H9 (cell line): ENCODE measurements around the gene RBFOX1. TPM values are rescaled to one million over a fixed set of nuclear protein-coding genes. Genes with fewer than 3 reads are reported as not detected.

ENCODE experiments used
- DNase-seq: peaks from one replicate; pipeline ENCODE4 v3.0.0-alpha.2; 2017
- H2AFZ ChIP-seq: one replicate; pipeline ENCODE4 v1.6.1; 2013; ENCODE audit warnings: mild to moderate bottlenecking, low read length, control low read depth, moderate library complexity
- H2AK5ac ChIP-seq: 2 replicates; pipeline ENCODE4 v1.6.1; 2013; ENCODE audit warnings: low read length, control low read depth, mixed read lengths; ENCODE audit not compliant: insufficient read length
- H2BK120ac ChIP-seq: one replicate; pipeline ENCODE4 v1.6.1; 2013; ENCODE audit warnings: low read depth, mild to moderate bottlenecking, low read length, control low read depth, inconsistent platforms; ENCODE audit not compliant: poor library complexity, severe bottlenecking
- H2BK12ac ChIP-seq: 2 replicates; pipeline ENCODE4 v1.6.1; 2013; ENCODE audit warnings: low read length, control low read depth, mixed read lengths, low read depth; ENCODE audit not compliant: insufficient read length
- H2BK15ac ChIP-seq: 2 replicates; pipeline ENCODE4 v1.6.1; 2013; ENCODE audit warnings: low read depth, low read length, control low read depth
- H2BK20ac ChIP-seq: one replicate; pipeline ENCODE4 v1.6.1; 2013; ENCODE audit warnings: low read depth, mild to moderate bottlenecking, low read length, control low read depth, inconsistent platforms; ENCODE audit not compliant: poor library complexity, severe bottlenecking
- H2BK5ac ChIP-seq: 2 replicates; pipeline ENCODE4 v1.6.1; 2013; ENCODE audit warnings: low read length, control low read depth, mixed read lengths; ENCODE audit not compliant: insufficient read length
- H3K14ac ChIP-seq: 2 replicates; pipeline ENCODE4 v1.6.1; 2013; ENCODE audit warnings: low read length, control low read depth; ENCODE audit not compliant: insufficient read depth
- H3K18ac ChIP-seq: 2 replicates; pipeline ENCODE4 v1.6.1; 2013; ENCODE audit warnings: low read depth, mild to moderate bottlenecking, mixed read lengths, low read length, control low read depth; ENCODE audit not compliant: insufficient read length
- H3K23ac ChIP-seq: 2 replicates; pipeline ENCODE4 v1.6.1; 2013; ENCODE audit warnings: low read length, control low read depth, mixed read lengths, low read depth; ENCODE audit not compliant: insufficient read length
- H3K23me2 ChIP-seq: 2 replicates; pipeline ENCODE4 v1.6.1; 2013; ENCODE audit warnings: low read depth, mild to moderate bottlenecking, mixed read lengths, low read length, control low read depth; ENCODE audit not compliant: insufficient read length, poor library complexity, severe bottlenecking
- H3K27ac ChIP-seq: 2 replicates; pipeline ENCODE4 v1.5.1; 2013; ENCODE audit warnings: low read length, control low read depth, mixed read lengths, low read depth; ENCODE audit not compliant: insufficient read length
- H3K27me3 ChIP-seq: 2 replicates; pipeline ENCODE4 v1.6.1; 2013; ENCODE audit warnings: low read length, control low read depth, inconsistent platforms; ENCODE audit not compliant: insufficient read depth
- H3K4ac ChIP-seq: 2 replicates; pipeline ENCODE4 v1.6.1; 2013; ENCODE audit warnings: low read depth, mild to moderate bottlenecking, control low read depth, inconsistent platforms, low read length, moderate library complexity
- H3K4me1 ChIP-seq: 2 replicates; pipeline ENCODE4 v1.6.1; 2013; ENCODE audit warnings: low read length, control low read depth, inconsistent platforms; ENCODE audit not compliant: insufficient read depth
- H3K4me2 ChIP-seq: 2 replicates; pipeline ENCODE4 v1.6.1; 2013; ENCODE audit warnings: low read length, control low read depth, mixed read lengths; ENCODE audit not compliant: insufficient read length, insufficient read depth
- H3K56ac ChIP-seq: 2 replicates; pipeline ENCODE4 v1.6.1; 2013; ENCODE audit warnings: low read depth, mild to moderate bottlenecking, mixed read lengths, low read length, control low read depth; ENCODE audit not compliant: insufficient read length
- H3K79me1 ChIP-seq: 2 replicates; pipeline ENCODE4 v1.6.1; 2013; ENCODE audit warnings: low read depth, mild to moderate bottlenecking, moderate library complexity, low read length, control low read depth, inconsistent platforms; ENCODE audit not compliant: insufficient read depth, poor library complexity, severe bottlenecking
- H3K79me2 ChIP-seq: 2 replicates; pipeline ENCODE4 v1.6.1; 2013; ENCODE audit warnings: low read length, control low read depth, inconsistent platforms; ENCODE audit not compliant: insufficient read depth
- H3K9ac ChIP-seq: 2 replicates; pipeline ENCODE4 v1.6.1; 2013; ENCODE audit warnings: low read length, control low read depth, mixed read lengths; ENCODE audit not compliant: insufficient read length; ENCODE audit errors: extremely low read depth
- H3K9me3 ChIP-seq: one replicate; pipeline ENCODE4 v1.6.1; 2013; ENCODE audit warnings: low read depth, low read length, inconsistent platforms; ENCODE audit not compliant: control insufficient read depth
- H3T11ph ChIP-seq: one replicate; pipeline ENCODE4 v1.6.1; 2013; ENCODE audit warnings: mild to moderate bottlenecking, low read length, control low read depth, inconsistent platforms
- H4K20me1 ChIP-seq: one replicate; pipeline ENCODE4 v1.6.1; 2013; ENCODE audit not compliant: control insufficient read depth, insufficient read length, insufficient read depth
- H4K5ac ChIP-seq: 2 replicates; pipeline ENCODE4 v1.6.1; 2013; ENCODE audit warnings: low read depth, mild to moderate bottlenecking, mixed read lengths, low read length, control low read depth; ENCODE audit not compliant: insufficient read length
- H4K8ac ChIP-seq: replicated peaks from 2 replicates; pipeline ENCODE4 v1.6.1; 2013; ENCODE audit warnings: low read length, control low read depth, mixed read lengths, low read depth; ENCODE audit not compliant: insufficient read length
- H4K91ac ChIP-seq: 2 replicates; pipeline ENCODE4 v1.6.1; 2013; ENCODE audit warnings: low read depth, mild to moderate bottlenecking, moderate library complexity, mixed read lengths, low read length, control low read depth; ENCODE audit not compliant: insufficient read length
- H3K27ac Mint-ChIP-seq, 3 experiments: 2 replicates in 2 of 3; 3 replicates in 1 of 3; pipeline ENCODE4 v1.8.0; 2020 to 2021; ENCODE audit warnings: mixed read lengths in 3 of 3, mild to moderate bottlenecking in 1 of 3, moderate library complexity in 1 of 3
- H3K27me3 Mint-ChIP-seq: 2 replicates; pipeline ENCODE4 v1.8.0; 2021; ENCODE audit warnings: low read depth, mild to moderate bottlenecking, moderate library complexity, mixed read lengths
- H3K36me3 Mint-ChIP-seq, 3 experiments: 2 replicates in 2 of 3; 3 replicates in 1 of 3; pipeline ENCODE4 v1.8.0; 2020 to 2021; ENCODE audit warnings: low read depth in 3 of 3, mixed read lengths in 3 of 3; ENCODE audit not compliant: insufficient read depth in 1 of 3
- H3K4me1 Mint-ChIP-seq, 2 experiments: 2 replicates each; pipeline ENCODE4 v1.8.0; 2020; ENCODE audit warnings: mixed read lengths in 2 of 2
- H3K4me3 Mint-ChIP-seq, 2 experiments: 2 replicates in 1 of 2; 3 replicates in 1 of 2; pipeline ENCODE4 v1.8.0; 2020 to 2021; ENCODE audit warnings: mild to moderate bottlenecking in 2 of 2, mixed read lengths in 2 of 2, moderate library complexity in 1 of 2
- H3K9me3 Mint-ChIP-seq, 2 experiments: 2 replicates in 1 of 2; 3 replicates in 1 of 2; pipeline ENCODE4 v1.8.0; 2020; ENCODE audit warnings: mild to moderate bottlenecking in 2 of 2, mixed read lengths in 2 of 2, moderate library complexity in 1 of 2
- WGBS: extraction: QIAGEN DNeasy Blood & Tissue Kit; methylation state at CpG from one replicate; pipeline ENCODE4 v1.1.7; 2013; ENCODE audit warnings: missing lambda C conversion rate, low lambda C conversion rate, mixed read lengths; ENCODE audit not compliant: insufficient read length; ENCODE audit errors: extremely low coverage; 5-methylcytosine and 5-hydroxymethylcytosine counted together
- total RNA-seq: library from RNA; stranded (reverse); gene quantifications from 2 replicates; pipeline ENCODE4 v1.2.1, GENCODE V29; 2021
- TF ChIP-seq, protein P1 (sequence below): fragments of 200-600 bp; sonication (generic); conservative IDR thresholded peaks from 3 replicates; pipeline ENCODE4 v1.8.0; 2021; ENCODE audit warnings: antibody characterized with exemption, mild to moderate bottlenecking

The RBFOX1 gene
- total RNA-seq, 1 experiment from 2014 or later: 2.0 TPM

DNA sequence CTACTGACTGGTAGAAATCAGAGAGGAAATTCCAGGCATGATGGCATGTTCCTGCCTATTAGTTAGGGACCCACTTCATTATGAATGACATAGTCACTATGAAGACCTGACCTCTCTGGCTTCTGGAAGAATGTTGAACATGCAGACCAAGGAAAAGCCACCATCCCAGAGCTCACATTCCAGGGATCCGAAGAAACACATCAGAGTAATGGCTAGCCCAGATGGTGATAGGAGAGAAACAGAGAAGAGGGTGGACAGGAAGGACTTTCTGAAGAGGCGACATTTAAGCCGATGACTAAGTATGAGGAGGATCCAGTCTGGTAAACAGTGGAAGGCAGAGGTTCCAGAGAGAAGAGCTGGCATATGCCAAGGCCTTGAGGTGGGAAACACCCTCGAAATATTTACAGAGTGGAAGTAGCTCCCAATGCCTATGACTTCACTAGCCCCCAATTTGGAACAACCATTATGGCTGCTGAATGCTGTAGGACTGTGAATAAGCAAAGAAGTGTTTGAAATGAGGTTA, 216.2 kb downstream of the RBFOX1 start:
- Mint-ChIP-seq H3K27ac (no peak overlapping the region), H3K4me1 (peaks cover 0 to 12% of the 10 kb centered on the region in 2 experiments; a peak in 2 of 4 replicates), H3K27me3 (no peaks in the 10 kb centered on the region), H3K4me3 (no peak overlapping the region), H3K9me3 (no peaks in the 10 kb centered on the region), H3K36me3 (no peaks in the 10 kb centered on the region)
- H4K5ac ChIP-seq: no peak overlapping the region
- H2AK5ac ChIP-seq: no peak overlapping the region
- H4K20me1 ChIP-seq: no peaks in the 10 kb centered on the region
- H3K27ac ChIP-seq: no peak overlapping the region
- no peak overlapping the region for H2BK20ac ChIP-seq
- no peaks in the 10 kb centered on the region for H3K9me3 ChIP-seq
- no peak overlapping the region for H3K4ac ChIP-seq
- H3K79me2 ChIP-seq: no peaks in the 10 kb centered on the region
- H2BK5ac ChIP-seq: no peak overlapping the region
- no peak overlapping the region for H3K23ac ChIP-seq
- no peaks in the 10 kb centered on the region for H3K27me3 ChIP-seq
- H3T11ph ChIP-seq: no peak overlapping the region
- no peak overlapping the region for H3K14ac ChIP-seq
- H2BK12ac ChIP-seq: no peak overlapping the region
- H3K9ac ChIP-seq: no peak overlapping the region
- no peak overlapping the region for H2AFZ ChIP-seq
- H3K56ac ChIP-seq: no peak overlapping the region
- H3K79me1 ChIP-seq: no peaks in the 10 kb centered on the region
- H2BK15ac ChIP-seq: no peak overlapping the region
- H4K91ac ChIP-seq: no peak overlapping the region
- no peak for DNase-seq
- H2BK120ac ChIP-seq: no peak overlapping the region
- no peaks in the 10 kb centered on the region for H3K4me1 ChIP-seq
- TF ChIP-seq, protein P1, sequence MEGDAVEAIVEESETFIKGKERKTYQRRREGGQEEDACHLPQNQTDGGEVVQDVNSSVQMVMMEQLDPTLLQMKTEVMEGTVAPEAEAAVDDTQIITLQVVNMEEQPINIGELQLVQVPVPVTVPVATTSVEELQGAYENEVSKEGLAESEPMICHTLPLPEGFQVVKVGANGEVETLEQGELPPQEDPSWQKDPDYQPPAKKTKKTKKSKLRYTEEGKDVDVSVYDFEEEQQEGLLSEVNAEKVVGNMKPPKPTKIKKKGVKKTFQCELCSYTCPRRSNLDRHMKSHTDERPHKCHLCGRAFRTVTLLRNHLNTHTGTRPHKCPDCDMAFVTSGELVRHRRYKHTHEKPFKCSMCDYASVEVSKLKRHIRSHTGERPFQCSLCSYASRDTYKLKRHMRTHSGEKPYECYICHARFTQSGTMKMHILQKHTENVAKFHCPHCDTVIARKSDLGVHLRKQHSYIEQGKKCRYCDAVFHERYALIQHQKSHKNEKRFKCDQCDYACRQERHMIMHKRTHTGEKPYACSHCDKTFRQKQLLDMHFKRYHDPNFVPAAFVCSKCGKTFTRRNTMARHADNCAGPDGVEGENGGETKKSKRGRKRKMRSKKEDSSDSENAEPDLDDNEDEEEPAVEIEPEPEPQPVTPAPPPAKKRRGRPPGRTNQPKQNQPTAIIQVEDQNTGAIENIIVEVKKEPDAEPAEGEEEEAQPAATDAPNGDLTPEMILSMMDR: no peak
- no CpG with 5 or more reads among the region's 4 CpGs for WGBS
- no peak overlapping the region for H3K4me2 ChIP-seq
- H3K18ac ChIP-seq: no peak overlapping the region
- H4K8ac ChIP-seq: no peak overlapping the region
- no peaks in the 10 kb centered on the region for H3K23me2 ChIP-seq
